Hematopoietic multipotent progenitor cell treated with erythropoietin and hydrocortisone succinate and interleukin-3 and kit ligand, for 8 days (in vitro differentiated cells): ENCODE results near the gene SH2D3A.
A peak's percentile ranks its signal among the peaks of the same experiment; 100 is the strongest.

Experiments used
- DNase-seq: peaks from one replicate; pipeline ENCODE4 v3.0.0-alpha.2; 2015

The SH2D3A gene

GRCh38 chr19:6736917-6737283, 30.3 kb downstream of the SH2D3A start:
- no peak for DNase-seq

- DNase-seq: peak; percentile 87
These were observed 30.9 kb downstream of the SH2D3A start for GRCh38 chr19:6736169-6736916.

DNA sequence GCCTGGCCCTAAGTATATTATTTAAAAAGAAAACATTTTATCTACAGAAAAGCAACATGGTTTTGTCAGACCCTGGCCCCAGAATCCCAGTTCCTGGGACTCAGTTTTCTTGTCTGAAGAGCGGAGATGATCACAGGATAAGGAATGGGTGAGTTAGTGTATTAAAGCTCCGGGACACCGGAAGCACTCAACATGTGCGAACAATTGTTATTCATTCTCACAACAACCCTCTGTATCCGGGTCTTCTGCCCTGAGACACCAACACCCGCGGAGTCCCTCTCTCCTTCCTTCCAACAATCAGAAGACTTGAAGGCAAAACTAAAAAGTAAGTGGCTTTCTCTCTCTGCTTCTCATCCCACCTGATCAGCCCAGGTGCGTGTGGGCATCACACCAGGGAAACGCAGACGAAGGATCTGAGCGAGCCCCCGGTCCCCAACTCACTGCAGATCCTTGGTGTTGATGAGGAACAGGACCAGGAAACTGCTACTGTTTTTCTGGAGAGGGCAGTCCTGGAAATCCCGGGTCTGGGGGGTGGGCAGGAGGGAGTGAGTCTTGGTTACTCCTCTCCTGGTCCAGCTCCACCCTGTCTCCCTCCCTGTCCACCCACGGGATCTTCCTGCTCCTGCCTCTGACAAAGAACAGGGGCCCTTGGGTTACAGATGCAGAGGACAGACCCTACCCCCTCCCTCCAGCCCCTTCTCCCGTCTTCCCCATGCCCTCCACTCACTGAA, 31.9 kb downstream of the SH2D3A start:
- no peak for DNase-seq

- DNase-seq: no peak
These were observed 33.0 kb downstream of the SH2D3A start for GRCh38 chr19:6734096-6734696.

DNA sequence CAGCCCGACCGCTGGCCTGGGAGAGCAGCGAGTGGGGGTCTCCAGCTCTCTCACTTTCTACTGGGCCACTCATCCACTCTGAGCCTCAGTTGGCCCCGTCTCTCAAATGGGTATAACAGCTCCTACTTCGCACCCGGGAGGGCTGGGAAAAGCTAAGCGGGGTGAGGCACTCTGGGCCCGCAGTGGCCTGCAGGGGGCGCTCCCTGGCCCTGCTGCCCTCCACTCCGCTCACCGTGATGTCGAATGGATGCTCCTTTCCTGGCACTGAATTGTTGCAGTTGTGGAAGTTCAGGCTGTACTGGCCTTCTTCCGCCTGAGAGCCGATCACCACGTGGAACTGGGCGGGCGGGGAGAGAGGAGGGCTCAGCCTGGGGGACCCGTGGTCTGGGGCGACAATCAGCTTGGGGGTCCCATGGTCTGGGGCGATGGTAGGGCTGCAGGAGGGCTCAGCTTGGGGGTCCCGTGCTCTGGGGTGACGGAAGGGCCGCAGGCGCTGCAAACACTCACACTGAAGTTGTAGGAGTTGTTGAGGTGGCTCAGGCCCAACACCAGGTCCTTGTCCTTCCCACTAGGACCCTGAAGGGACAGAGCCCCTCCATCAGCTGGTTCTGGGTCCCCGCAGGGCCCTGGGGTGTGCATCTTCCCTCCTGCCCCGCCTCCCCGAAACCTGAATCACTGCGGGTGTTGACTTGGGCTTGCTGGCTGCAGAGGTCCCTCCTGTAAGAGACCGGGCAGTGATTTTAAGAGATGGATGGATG, 33.7 kb downstream of the SH2D3A start:
- DNase-seq: no peak

- DNase-seq: no peak
These were observed 34.4 kb downstream of the SH2D3A start for GRCh38 chr19:6732803-6733337.

DNA sequence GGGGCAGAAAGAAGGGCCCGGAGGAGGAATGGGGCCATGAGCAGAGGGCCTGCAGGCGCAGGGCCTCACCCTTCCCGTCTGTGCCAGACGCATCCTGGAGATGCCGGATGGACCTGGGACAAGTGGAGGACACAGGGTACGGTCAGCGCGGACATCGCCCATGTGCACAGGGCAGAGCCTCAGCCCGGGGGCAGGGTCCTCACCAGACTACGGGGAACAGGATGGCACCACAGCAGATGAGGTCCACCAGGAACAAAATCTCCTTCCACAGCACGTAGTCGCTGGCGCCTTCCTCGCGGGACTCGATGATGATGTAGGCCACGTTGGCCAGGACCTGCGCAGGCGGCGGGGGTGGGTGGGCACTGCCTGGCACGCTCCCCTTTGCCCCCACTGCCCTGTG, 35.4 kb downstream of the SH2D3A start:
- no peak for DNase-seq

DNA sequence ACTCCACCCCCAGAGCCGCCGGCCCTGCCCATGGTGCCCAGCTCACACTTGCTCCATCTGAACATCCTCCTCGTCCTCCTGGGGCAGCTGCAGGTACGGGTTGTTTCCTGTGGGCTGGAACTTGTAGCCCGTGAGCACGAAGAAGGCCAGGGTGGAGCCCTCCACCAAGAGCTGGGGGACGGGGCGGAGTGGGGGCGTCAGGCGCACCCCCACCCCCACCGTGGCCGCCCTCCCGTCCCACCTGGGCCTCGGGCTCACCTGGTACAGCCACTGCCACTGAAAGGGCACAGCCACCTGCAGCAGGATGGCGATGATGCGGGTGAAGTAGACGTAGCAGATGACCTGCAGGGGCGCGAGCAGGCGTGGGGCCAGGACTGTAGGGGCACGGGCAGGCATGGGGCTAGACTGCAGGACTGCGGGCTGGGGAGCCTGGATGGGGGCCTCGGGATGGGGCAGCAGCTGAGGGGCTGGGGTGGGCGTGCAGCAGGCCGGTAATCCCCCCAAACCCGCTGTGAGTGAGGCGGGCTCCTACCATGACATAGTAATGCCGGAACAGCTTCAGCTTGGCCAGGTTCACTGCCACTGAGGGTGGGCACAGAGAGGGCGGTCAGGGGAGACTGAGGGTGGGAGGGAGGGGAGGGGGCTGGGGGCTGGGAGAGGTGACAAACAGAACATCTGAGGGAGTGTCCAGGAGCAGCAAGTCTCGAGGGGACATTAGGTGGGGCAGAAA, 36.1 kb downstream of the SH2D3A start:
- DNase-seq: no peak

DNA sequence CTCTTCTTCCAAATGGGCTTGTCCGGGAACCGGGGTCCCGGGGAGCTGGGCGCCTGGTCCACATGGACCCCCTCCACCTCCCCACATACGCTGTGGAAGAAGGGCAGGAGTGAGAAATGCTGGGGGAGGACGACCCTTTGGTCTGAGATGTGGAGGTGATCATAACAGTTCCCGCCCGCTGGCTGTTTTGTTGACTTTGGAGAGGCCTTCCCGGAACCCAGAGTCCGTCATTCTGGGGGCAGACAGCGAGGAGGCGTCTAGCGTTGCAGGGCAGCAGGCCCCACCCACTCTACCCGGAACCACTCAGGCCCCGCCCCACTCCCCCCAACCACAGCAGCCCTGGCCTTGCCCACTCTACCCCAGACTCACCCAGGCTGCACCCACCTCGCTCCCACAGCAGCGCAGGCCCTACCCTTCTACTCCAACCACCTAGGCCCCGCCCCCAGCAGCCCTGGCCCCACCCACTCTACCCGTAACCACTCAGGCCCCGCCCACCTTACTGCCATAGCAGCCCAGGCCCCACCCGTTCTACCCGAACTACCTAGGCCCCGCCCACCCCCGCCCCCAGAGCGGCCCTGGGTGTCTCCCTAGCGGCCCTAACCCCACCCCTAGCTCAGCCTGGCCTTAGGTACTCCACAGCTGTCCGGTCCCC, 37.0 kb downstream of the SH2D3A start:
- peak; percentile 80 for DNase-seq

DNA sequence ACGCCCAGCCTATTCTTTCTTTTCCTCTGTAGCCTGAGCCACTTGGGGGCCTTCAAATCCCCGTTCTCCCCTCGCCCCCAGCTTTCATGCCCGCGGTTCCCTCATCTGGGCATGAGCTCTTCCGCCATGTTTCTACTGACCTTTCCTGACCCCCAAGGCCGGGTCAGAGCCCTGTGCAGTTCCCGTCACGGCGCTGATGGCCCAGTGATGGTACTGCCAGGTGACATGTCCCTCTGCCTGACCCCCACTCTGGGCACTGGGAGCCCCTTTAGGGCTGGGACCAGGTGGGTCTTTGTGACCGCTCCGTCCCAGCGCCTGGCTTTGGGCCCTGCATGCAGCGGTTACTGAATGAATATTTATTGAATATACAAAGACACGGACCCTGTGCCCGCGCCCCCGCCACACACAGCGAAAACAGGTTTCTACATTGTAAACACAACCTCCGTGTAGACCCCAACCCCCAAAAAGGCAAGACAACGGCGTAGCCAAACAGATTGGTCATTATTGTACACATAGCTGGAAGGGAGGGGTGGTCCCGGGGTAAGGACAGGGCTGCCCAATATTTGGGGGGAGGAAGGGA, 37.6 kb downstream of the SH2D3A start:
- DNase-seq: no peak

- DNase-seq: no peak
These were observed 38.9 kb downstream of the SH2D3A start for GRCh38 chr19:6728346-6728745.

GRCh38 chr19:6725513-6726231, 41.6 kb downstream of the SH2D3A start:
- no peak for DNase-seq

DNA sequence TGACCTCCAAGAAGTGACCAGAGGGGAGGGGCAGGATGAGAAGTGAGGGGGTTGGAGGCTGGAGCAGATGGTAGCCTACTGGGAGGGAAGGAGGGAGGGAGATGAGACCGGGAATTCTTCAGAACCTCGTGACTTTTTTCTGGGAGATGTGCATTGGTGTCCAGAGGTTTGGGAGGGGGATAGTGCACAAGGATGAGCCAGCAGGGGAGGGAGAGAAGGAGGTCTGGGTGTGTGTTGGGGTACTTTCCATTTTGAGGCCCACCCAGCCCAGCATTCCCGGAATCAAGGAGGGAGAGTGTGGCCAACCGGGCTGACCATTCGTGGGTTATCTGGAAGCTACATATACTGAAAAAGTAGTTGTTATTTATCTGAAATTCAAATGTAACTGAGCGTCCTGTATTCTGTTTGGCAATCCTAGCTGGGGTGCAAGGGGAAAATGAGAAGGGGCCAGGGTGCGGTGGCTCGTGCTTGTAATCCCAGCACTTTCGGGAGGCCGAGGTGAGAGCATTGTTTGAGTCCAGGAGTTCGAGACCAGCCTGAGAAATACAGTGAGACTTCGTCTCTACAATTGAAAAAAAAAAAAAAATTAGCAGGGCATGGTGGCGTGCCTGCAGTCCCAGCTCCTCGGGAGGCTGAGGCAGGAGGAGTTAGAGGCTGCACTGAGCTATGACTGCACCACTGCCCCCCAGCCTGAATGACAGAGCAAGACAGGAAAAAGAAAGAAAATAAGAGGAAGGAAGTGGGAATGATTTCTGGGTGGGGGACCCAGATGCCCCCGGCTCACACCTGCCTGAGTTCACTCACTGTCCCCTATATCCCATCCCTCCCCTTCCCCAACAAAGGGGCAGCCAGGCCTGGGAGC, 42.4 kb downstream of the SH2D3A start:
- no peak for DNase-seq

- DNase-seq: no peak
These were observed 43.5 kb downstream of the SH2D3A start for GRCh38 chr19:6723738-6724137.

- DNase-seq: no peak
These were observed 44.1 kb downstream of the SH2D3A start for GRCh38 chr19:6723108-6723618.

DNA sequence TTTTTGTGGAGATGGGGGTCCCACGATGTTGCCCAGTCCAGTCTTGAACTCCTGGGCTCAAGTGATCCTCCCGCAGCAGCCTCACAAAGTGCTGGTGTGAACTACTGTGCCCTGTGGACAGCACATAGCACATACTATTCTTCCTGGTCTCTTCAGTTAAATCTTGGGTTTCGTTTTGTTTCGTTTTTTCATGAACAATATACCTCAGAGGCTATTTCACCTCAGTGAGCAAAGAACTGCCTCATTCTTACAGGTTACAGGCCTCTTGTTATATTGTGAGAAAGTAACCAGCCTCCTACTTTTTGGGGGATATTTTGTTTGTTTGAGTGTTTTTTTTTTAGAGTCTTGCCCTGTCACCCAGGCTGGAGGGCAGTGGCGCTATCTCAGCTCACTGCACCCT, 45.5 kb downstream of the SH2D3A start:
- DNase-seq: no peak

DNA sequence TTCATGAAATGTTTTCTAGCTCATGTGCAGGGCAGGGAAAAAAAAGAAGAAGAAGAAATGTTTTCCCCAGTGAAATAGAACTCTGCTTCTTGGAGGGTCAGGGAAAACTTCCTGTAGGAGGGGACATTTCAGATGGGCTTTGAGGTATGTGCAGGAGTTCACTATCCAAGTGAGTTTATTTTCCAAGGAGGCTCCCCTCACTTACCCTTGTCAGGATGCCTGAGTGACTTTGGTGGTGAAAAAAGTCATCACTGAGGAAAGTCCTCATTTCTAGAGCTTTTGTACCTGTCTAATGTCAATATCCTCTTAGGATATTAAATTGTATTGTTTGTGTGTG, 46.1 kb downstream of the SH2D3A start:
- DNase-seq: no peak

DNA sequence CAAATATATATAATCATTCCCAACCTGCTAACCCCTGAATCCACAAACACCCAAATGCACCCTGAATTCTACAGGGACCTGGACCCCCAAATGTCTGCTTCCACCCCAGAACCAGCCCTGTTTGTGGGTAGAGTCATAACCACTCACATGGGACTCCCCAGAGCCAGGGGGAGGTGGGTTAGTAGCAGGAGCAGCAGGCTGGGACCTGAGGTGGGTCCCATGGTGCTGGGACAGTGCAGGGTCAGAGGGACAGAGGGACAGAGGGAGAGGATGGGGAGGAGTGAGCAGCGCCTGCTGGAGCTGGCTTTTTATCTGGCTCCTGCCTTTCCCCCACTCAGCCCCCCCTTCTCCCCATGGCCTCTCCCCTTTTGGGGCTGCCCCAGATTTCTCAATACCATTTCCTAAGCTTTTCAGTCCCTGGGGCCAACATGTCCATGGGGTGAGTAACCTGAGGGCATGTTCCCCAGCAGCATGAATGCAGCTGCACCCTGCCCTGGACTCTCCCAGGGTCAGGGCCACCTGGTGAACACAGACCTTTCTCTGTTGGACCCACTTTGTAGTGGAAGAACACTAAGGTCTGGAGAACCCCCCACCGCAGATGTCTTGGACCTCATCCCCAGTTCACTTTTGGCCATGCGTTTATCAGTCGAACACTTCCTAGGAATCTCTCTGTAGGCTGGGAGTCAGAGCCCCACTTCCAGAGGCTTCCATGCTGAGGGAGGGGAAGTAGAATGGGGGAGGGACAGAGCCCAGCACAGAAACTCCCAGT, 46.7 kb downstream of the SH2D3A start, which contains the start of gene C3:
Gene C3, minus strand, starts transcription at position 282 of the 769 bp plus-strand sequence. Its CDS starts 61 bp downstream, at position 221.
- no peak for DNase-seq

GRCh38 chr19:6719992-6720368, 47.3 kb downstream of the SH2D3A start:
- DNase-seq: no peak
